HG03108 (cell line): Measurements from ENCODE around the gene SH3BGRL2.

Experiments
- ATAC-seq: cut with Tn5 transposase; IDR thresholded peaks from one replicate; pipeline ENCODE4 v1.9.1; 2021; ENCODE audit warnings: moderate library complexity; ENCODE audit not compliant: unreplicated experiment

Gene SH3BGRL2

DNA sequence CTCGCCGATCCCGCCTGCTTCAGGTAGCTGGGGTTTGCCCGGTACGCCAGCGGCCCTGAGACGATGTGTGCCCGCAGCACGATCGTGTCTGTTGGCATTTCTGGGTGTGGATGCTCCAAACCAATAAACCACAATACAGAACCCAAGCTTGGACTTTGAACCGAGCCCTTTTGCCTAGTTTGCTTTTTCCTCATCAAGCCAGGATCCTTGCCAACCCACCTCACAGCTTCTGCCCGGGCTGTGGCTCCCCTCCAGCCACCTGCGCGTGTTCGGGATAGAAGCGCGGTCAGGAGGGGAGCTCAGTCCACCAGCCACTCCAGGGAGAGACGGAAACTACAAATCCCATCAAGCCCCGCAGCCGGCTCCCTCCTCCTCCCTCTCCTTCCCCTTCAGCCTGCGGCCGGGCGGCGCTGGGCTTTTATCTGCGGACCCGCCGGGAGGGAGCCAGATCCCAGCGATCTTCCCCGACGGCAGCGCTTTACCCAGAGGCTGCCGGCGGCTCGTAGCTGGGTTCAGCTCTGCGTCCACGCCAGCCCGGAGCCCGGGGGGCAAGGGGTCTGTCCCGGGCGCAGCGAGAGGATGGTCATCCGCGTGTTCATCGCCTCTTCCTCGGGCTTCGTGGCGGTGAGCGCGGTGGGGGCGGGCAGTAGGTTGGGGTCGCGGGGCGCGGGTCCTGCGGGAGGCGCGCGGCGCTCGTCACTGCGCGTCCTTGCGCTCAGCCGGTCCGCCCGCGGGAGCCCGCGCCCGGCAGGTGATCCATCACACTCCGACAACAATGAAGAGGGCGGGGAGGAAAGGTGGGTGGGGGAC lies at the start of gene SH3BGRL2:
Gene SH3BGRL2, plus strand, starts transcription at position 447 of the 810 bp plus-strand sequence. Its CDS starts 133 bp downstream, at position 580.
- peak; percentile 49 for ATAC-seq

DNA sequence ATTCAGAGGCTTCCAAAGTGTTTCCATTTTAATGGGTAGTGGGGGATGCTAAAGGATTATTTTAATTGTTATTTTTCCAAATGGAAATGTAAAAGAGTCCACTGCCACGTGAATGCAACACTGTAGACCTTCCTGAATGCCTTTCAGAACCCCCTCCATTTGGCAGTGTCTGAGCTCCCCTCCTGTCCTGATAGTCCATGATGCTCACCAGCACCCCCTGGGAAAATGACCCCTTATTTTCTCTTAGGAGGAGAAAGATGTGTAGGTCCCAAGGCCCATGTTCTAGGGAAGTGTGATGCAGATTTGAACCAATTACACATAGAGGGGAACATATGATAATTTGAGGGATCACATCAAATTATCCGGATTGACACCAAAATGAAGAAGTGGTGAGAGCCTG lies 46.8 kb upstream of the SH3BGRL2 start:
- ATAC-seq, result no peak

DNA sequence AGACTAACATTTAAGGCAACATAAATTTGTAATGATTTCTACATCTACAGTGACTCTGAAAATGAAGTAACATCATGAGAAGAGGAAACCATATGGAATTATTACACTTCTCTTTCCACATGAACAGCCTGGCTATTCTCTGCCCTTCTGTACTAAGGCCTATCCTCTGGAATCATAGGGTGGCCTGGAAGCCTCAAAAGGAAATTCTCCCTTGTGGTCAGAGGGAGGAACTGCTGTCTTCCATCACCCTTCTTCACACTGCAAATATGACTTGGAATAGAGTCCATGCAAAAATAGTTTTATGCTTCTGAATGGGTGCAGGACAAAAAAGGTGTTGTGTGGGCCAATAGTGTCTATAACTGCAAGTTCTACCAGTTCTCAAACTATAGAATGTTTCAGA lies 44.6 kb upstream of the SH3BGRL2 start:
- no peak for ATAC-seq

DNA sequence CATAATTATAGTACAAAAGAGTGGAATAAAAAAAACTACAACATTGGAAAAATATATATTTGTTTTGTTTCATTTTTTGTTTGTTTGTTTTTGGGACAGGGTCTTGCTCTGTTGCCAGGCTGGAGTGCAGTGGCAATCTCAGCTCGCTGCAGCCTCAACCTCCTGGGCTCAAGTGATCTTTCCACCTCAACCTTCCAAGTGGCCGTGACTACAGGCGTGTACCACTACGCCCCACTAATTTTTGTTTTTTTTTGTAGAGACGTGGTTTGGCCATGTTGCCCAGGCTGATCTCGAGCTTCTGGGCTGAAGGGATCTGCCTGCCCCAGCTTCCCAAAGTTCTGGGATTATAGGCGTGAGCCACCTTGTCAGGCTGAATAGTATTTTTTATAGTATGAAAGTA lies 41.4 kb upstream of the SH3BGRL2 start:
- no peak for ATAC-seq

DNA sequence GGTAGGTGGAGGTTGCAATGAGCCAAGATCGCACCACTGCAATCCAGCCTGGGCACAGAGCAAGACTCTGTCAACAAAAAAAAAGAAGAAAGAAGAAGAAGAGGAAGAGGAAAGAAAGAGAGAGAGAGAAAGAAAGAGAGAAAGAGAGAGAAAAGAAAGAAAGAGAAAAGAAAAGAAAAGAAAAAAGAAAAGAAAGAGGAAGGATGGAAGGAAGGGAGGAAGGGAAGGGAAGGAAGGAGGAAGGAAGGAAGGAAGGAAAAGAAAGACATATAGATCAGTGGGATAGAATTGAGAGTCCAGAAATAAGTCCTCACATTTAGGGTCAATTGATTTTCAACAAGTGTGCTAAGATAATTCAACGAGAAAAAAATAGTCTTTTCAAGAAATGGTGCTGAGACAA lies 34.0 kb upstream of the SH3BGRL2 start:
- ATAC-seq, result no peak

DNA sequence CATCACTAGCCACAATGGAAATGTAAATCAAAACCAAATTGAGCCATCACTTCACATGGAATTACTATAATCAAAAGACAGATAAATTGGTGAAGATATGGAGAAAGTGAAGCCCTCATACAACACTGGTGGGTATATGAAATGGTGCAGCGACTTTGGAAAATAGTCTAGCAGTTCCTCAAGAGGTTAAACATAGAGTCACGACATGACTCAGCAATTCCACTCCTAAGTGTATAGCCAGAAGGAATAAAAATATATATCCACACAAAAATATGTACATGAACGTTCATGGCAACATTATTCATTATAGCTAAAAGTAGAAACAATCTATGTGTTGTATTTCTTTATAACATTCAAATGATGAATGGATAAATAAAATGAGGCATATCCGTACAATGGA lies 33.1 kb upstream of the SH3BGRL2 start:
- ATAC-seq, result no peak

DNA sequence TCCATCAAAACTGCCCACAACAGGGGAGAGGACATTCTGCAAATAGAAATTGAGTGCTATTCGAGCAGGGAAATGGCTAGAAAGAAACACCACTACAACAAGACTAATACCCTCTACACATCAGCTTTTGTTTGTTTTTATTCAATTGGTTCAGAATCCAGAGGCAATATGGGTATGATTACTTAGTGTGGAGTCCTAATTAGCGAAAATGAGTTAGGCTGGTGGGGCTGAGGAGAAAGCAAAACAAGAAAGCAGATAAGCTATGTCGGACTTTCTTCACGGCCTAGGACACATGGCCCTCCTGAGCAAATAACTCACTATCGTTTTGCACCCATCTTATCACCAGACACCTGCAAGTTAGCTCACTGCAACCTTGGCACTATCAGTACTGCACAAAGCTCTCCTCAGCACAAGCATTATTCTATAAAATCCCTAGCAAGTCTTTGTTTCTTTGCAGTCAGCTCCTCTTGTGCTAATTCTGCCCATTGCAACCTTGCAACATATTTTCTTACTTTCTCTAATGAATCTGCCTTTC lies 31.3 kb upstream of the SH3BGRL2 start:
- no peak for ATAC-seq

DNA sequence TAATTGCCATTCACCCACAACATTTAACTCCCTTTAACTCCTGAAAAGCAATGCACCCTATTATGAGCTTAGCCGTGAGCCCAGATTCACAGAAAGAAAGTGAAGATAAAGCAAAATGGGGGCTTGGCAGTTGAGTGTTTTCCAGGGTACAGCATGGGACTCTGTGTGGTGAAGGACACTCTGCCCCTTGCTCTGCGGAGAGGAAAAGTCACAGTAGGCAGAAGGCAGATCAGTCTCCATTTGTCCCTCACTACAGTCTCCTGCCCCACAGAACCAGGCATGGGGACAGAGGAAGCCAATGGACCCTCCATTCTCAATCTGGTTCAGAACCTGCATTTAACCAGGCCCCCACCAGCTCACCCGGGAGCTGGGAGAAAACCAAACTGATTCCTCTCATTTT lies 30.8 kb upstream of the SH3BGRL2 start:
- ATAC-seq, result no peak

DNA sequence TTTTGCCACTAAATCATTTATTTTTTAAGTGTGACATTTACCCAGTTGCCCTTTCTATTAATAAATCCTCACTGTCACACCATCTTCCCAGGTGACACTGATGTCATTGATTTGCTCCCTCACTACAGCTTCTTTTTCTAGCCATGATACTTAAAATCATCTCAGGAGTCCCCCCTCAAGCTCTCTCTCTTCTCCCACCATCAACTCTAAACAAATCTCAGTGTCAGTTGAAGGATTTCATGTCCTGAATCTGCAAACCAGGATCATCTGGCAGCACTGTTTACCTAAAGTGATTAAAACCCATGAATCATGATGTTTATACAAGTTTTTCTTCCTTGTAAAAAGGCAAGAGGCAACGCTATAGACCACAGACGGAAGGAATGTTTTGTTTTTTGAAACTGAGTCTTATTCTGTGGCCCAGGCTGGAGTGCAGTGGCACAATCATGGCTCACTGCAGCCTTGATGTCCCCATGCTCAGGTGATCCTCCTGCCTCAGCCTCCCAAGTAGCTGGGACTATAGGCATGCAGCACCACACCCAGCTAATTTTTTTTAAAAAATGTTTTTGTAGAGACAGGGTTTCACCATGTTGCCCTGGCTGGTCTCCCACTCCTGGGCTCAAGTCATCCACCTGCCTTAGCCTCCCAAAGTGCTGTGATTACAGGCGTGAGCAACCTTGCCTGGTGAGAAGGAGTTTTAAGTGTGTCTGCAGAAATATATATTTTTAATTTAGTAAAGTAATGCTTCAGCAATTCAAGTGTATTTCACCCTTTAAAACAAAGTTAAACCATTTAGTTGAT lies 30.1 kb upstream of the SH3BGRL2 start:
- no peak for ATAC-seq

DNA sequence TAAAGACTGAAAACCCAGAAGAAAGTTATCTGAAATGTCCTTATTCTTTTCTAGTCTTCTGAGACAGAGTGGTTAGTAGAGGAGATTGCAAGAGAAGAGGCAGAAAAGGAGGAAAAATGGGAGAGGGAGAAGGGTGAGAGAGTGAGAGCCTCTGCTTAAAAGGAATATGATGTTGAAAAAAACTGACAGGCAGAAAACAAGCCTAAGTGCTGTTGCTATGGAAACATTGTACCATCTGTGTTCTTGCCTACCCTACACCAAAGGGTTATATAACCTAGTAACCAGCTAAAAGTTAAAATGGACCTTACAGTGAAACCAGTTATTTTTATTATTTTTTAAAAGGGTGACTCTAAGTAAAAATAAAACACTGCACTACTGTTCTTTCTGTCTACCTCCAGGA lies 28.3 kb upstream of the SH3BGRL2 start:
- no peak for ATAC-seq

DNA sequence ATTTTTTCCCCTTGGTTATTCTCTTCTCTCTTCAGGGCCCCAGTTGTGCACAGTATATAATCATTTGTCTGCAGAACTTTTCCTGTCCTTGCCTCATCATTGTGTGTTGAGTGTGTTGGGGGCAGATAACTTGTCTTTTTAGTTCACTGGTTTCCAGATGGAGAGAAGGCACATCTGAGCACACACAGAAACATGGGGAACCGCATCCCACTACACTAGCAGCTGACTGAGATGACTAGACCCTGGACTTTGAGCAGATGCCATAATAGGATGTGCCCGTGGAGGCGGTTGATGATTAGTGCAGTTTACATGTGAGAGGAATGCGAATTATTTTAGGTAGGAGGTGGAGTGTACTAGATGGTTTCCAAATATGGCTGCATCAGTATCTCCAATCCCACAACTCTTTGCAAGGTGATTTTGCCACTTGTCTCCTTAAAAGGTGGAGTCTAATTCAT lies 26.5 kb upstream of the SH3BGRL2 start:
- ATAC-seq, result no peak

DNA sequence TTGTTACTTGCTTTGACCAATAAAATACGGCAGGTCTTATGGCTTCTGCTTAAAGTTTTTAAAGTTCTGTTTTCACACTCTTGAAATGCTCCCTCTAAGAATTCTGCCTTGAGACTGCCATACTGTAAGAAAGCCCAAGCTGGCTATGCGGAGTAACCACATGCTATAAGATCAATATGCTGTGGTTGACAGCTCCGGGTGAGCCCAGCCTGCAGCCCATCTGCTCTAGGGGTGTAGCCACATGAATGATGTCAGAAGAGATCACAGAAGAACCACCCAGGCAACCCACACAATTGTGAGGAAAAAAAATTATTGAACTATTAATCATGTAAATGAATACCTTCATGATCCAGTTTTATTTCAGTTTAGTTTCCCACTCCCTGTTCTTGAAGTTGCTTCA lies 26.1 kb upstream of the SH3BGRL2 start:
- ATAC-seq, result no peak

DNA sequence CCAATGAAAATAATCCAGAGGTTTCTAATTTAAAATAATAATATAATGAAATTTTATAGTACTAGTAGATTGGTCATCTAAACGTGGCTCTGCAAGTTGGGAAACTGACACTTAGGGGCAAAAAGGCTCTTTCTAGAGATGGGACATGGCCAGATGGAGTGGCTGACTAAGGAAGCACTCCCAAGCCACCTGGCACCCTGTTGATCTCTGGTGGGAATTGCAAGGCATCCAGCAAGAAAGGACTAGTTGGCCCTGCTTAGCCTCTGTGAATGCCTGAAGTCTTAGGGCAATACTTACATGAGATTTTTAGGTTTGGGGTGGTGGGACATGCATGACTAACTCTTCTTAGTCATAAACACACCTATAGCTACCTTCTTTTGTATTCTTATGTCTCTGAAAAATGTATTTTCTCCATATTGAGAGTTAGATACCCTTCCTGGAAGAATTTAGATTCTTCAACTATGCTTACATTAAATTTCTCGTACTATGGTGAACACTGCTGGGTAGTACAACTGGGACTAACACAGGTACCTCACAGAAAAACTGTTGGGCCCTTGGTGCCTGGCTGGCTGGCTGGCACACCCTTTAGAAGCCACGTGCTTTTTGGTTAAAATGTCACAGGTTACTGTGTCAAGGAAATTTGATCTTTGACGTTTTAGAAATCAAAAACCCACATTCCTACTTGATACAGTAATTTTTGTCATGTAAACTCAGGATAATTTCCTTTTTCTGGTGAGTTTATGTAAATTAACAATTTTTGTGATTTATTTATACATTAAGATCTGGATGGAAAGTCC lies 25.0 kb upstream of the SH3BGRL2 start:
- no peak for ATAC-seq

DNA sequence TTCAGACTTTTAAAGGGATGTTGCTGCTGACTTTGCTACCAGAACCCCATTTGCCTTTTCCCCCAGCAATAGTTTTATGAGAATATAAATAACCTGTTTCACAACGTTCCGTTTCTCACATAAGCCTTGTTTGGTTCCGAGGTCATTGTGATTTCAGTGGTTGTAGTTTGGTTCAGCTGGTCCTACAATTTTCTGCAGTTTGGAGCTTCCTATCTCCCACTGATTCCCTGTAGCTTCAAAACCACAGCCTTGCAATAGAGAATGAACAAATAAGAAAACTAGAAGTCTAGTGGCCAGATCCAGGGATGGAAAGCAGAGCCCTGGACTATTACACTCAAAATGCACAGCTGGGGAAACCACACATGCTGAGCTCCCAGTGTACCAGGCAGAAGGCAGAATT lies 24.1 kb upstream of the SH3BGRL2 start:
- ATAC-seq, result no peak

DNA sequence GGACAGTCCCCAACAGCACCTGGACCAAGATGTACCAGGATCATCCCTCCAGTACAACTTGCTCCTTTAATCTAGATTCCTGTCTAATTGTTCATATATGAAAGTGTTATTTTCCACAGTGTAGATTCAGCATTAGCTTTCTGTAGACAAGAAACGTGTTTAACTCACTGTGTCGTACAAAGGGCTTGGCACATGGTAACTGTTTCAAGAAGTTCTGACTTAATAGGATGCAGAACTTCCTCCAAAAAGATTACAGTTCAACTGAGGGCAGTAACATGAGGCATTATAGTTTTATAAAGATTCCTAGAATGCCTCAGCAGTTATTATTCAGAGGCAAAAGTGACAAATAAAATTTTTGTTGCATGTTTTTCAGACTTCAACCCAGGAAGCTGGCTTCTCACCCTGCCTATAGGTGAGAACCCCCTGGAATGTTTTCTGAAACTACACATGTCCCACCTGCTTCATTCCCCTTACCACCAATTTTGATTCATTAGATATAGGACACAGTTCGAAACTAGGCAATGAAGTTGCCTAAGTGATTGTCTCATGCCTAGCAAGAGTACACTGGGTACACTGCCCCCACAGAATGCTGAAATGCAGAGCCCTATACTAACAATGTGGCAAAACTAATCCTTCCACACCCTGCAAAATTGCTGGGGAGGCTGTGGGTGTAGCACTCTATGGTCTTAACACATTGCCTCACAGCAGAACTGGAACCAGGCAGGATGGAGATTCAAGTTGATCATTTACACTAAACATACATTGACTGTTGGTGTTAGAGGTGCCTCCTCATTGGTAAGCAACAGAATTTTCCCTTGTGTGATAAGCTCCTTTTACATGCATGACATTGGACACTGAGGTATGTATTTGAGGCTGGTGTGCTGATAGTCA lies 22.6 kb upstream of the SH3BGRL2 start:
- ATAC-seq, result no peak

DNA sequence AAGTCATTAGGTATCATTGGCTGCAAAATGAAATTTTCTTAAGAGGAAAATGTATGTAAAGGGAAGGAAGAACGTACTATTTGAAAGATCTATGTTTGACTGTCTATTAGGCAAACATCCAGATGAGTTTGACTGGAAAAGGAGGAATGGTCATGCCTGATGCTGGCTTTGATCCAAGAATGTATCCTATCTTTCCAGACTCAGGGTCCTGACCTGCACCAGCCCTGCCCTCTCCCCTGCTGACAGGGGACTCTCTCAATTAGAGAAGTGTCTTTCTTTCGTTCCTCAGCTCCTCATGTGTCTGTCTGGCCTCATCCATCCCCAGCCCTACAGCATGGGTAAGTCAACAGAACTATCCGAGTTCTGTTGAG lies 21.9 kb upstream of the SH3BGRL2 start:
- no peak for ATAC-seq

DNA sequence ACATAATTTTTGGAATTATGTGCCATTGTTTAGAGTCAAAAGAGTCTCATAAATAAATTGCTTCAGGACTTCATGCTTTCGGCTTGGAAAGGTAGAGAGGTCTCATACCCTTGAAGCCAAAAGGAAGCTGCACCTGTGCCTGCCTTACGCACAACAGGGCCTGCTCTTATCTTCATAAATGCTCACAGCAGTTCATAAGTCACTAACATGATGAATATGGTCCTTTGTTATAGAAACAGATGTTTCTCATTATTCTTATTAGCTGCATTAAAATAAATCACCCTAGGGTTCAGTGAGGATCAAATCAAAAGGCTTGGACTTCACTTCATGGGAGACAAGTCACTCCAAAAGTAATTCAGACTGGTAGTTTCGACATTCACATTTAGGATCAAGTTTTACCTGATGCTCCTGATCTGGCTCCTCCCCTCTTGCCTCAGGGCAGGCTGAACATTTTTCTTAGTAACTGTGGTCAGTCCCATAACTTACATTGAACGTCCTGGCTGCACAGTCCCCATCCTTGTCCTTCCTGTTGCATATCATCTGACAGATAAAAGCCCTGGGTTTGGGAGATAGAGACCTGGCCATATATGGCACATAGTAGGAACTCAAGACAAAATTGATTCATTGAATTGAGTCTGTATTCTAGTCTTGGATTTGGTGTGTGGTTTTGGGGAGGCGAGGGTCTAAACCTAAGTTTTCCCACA lies 20.7 kb upstream of the SH3BGRL2 start:
- ATAC-seq, result no peak

DNA sequence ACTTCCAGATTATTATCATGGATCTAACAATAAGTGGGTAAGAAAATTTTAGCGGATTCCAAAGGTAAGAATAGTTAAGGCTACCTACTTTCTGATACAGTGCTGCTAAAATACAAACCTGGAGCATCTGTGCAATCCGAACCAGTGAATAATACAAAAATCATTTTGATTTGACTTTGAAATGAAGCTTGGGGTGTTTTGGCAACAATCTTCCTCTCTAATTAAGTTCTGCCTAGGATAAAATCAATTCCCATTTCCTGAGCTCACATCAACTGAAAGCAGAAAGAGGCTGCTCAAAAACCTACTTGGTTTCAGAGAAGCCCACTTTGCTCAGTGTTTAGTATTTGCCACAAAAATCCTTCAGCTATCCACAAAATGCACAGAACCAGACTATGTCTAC lies 18.7 kb upstream of the SH3BGRL2 start:
- no peak for ATAC-seq

DNA sequence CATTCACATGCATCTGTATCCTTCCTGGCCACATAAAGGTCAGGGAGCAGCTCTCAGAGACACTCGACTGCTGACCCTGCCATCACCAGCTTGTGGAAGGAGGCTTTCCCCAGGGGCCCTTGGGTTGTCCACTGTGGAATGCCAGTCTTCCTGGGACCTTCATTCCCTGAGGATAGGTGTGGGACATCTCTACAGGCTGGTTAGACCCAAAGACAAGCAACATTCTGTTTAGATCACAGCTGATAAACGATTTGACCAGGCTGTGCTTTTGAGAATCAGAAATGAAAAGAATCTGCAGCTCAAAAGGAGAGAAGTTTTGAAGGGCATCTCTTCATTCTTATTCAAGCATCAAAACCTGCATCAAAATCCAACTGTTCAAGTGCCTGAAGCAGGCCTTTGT lies 18.2 kb upstream of the SH3BGRL2 start:
- no peak for ATAC-seq

DNA sequence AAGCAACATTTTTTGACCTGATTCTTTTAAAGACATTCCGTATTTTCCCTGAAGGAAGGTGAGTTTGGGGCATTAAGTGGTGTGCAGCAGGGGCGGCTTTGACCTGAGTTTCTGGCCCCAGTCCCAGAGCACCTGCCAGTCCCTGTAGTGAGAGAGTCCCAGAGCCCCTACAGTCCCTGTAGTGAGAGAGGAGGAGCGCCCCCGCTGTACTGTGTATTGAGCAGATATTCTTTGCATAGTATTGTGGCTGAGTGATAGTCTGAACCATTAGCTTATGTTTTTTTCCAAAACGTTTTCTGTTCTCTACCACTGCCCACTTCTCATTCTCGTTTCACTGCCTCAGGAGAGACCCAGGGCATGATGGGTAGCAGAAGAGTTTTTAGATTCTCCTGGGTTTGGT lies 17.2 kb upstream of the SH3BGRL2 start:
- ATAC-seq, result no peak
